22Rv1 (cell line): ENCODE measurements around the gene MAP2K2.

Experiments used
- H3K27ac ChIP-seq: fragments of 450-650 bp; 2 replicates; pipeline ENCODE4 v1.5.1; 2017
- ZFX ChIP-seq: fragments of 450-650 bp; IDR thresholded peaks from 2 replicates; pipeline ENCODE4 v1.6.1; 2017; ENCODE audit warnings: antibody characterized with exemption, borderline replicate concordance
- TF ChIP-seq, protein P1 (sequence below): fragments of 450-650 bp; IDR thresholded peaks from 2 replicates; pipeline ENCODE4 v1.5.1; 2017; ENCODE audit warnings: mild to moderate bottlenecking

Gene MAP2K2

DNA sequence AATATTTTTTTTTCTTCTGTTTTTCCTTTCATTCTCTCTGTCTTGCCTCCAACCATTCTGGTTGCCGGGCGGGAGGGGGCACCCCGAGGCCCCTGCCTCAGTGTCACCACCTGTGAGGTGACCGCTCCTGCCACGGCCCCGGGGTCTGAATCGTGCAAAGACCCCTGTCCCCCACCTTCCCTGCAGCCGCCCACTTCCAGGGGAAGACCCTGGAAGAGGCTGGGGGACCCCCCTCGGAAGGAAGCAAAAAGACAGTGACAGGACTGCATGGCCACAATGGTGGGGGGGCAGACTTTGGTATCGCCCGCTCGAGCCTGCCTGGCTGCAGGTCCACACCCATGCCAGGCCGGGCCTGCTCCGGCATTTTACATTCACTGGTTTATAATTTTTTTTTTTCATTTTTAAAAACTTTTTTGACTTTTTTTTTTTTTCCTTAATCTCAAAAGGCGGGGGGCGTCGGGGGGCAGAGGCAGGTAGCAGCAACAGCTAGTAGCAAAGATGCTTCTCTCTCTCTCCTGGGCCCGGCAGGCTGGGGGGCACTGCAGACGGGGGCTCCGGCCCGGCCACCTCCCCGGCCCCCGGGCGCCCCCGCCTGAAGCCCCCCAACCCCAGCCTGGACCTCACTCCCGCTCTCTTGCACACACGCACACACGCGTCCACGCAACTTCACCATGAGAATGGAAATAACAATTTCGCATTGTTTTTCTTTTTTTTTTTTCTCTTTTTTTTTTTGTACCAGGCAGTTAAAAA, 79.8 kb downstream of the MAP2K2 start:
- no peak overlapping the region for H3K27ac ChIP-seq
- TF ChIP-seq, protein P1, sequence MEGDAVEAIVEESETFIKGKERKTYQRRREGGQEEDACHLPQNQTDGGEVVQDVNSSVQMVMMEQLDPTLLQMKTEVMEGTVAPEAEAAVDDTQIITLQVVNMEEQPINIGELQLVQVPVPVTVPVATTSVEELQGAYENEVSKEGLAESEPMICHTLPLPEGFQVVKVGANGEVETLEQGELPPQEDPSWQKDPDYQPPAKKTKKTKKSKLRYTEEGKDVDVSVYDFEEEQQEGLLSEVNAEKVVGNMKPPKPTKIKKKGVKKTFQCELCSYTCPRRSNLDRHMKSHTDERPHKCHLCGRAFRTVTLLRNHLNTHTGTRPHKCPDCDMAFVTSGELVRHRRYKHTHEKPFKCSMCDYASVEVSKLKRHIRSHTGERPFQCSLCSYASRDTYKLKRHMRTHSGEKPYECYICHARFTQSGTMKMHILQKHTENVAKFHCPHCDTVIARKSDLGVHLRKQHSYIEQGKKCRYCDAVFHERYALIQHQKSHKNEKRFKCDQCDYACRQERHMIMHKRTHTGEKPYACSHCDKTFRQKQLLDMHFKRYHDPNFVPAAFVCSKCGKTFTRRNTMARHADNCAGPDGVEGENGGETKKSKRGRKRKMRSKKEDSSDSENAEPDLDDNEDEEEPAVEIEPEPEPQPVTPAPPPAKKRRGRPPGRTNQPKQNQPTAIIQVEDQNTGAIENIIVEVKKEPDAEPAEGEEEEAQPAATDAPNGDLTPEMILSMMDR, result no peak
- no peak for TF ChIP-seq ZFX

DNA sequence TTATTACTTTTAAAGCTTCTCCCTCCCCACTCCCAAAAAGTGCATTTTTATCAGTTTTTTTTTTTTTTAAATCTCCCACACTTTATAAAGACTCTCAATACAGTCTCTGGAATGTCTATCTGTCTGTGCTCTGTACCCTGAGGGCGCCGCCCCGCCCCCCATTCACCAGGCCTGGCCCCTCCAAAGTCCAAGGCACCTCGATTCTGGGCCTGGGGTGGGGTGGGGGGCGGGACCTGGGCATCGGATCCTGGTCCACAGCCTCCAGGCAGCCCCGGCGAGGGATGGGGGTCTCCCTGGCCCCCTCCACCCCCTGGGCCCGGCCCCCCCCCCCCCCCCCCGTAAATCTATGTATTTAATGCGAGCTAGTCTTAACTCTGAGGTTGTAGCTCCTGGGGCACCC, 80.5 kb downstream of the MAP2K2 start:
- peak overlapping the region; percentile 53; the same call in 1 of the 2 replicates for H3K27ac ChIP-seq
- TF ChIP-seq, protein P1, result no peak
- no peak for TF ChIP-seq ZFX

DNA sequence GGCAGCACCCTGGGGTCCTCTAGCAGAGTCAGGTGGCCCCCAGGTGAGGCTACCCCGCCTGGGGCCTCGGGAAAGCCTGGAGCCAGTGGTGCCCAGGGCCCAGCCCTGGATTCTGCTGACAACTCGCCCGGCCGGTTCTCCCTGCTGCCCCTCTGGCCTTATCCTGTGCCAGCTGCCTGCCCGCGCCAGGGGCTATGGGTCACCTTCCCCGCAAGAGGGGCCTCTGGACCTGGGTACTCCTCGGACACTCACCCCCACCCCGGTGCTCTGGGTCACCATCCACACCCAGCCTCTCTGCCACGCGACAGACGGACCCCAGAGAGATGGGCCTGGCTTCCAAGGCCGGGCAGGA, 81.2 kb downstream of the MAP2K2 start:
- TF ChIP-seq, protein P1, result no peak
- no peak for TF ChIP-seq ZFX
- H3K27ac ChIP-seq, result peak overlapping the region; percentile 53

DNA sequence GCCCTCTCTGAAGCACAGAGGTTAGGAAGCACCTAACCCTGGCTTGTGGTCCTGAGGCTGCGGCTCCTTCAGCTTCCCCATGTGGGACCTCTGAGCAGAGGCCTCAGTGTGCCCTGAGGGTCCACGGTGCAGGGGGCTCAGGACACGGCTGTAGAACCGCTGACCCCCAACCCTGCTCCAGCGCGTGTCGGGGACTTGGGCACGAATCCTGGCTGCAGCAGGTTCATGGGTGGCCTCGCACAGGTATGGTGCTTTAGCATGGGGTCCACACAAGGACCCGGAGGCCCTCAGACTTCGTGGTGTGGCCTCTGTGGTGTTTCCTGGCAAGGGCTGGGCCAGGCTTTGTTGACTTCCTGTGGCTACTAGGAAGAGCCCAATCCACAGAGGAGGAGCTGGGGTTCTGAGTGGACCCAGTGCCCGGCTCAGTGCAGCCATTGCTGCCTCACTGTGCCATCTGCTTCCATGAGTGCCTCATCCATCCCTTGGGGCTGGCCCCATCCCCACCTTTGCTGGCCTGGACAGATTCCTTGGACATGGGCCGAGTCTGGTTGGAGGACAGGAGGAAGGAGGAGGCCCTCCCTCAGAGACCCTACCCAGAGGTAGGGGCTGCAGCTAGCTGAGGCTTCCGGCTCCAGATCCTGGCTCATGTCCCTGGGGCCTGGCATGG, 81.7 kb downstream of the MAP2K2 start:
- TF ChIP-seq ZFX, result no peak
- TF ChIP-seq, protein P1, result no peak
- peak overlapping the region; percentile 53 for H3K27ac ChIP-seq
